Measurements from ENCODE around the gene ATF7IP.
"Not testable (repeated sequence)": the region's sequence is repeated elsewhere in the genome, so short reads cannot be mapped to it uniquely, and the experiment has no call there.

ATF7IP gene

DNA sequence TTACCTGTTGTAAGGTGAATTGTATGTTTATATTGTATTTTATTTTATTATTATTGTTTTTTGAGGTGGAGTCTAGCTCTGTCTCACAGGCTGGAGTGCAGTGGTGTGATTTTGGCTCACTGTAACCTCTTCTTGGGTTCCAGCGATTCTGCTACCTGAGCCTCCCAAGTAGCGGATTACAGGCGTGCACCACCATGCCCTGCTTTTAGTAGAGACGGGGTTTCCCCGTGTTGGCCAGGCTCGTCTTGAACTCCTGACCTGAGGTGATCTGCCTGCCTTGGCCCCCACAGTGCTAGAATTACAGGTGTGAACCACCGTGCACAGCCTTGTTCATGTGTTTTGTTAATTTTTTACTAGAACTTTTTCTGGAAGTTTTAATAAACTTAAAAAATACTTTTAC is 3.8 kb downstream of the ATF7IP start:
- no peak for DNase-seq

GRCh38 chr12:14373217-14373616 is 7.7 kb downstream of the ATF7IP start:
- DNase-seq: no peak

- DNase-seq: no peak
These were observed 14.0 kb downstream of the ATF7IP start for GRCh38 chr12:14379508-14379907.

DNA sequence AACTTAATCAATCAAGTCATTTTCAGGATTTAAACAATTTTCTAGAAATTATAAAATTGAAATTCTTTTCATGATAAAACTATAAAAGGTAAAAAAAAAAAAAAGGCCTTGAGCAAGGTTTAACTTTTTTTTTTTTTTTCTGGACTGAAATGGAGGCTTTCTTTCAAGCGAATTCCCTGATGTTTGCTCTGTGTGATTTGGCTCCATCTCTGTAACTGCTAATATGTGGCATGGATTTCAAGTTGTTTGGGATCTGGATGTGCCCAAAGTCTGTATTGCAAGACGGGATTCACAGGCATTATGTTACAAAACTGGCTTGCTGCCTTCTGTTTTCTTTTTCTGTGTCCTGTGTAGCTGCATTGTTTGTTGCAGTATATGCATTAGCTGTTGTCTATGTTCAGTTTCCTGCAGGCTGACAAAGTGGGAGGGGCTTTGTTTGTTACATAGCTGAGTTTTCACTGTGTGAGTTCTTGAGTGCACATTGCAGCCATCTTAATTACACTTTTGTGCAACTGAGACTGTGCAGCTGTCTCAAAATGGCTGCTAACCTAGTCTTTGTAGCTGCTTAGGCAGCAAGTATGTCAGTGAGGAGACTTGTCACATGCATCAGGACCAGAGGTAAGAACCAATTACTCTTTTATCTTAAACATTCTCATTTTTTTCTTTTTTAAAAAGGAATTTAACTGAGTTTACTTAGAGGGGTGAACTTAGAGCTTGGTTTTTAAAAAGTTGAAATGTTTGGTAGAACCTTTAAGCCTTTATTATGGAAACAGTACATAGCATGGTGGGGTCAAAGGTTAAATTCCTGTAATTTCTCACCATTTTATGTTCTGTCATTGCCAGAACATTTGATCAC is 19.5 kb downstream of the ATF7IP start:
- peak; percentile 89 to 90 for DNase-seq

- DNase-seq: no peak
These were observed 21.9 kb downstream of the ATF7IP start for GRCh38 chr12:14387219-14387871.

- no peak for DNase-seq
These were observed 25.0 kb downstream of the ATF7IP start for GRCh38 chr12:14390449-14390848.

DNA sequence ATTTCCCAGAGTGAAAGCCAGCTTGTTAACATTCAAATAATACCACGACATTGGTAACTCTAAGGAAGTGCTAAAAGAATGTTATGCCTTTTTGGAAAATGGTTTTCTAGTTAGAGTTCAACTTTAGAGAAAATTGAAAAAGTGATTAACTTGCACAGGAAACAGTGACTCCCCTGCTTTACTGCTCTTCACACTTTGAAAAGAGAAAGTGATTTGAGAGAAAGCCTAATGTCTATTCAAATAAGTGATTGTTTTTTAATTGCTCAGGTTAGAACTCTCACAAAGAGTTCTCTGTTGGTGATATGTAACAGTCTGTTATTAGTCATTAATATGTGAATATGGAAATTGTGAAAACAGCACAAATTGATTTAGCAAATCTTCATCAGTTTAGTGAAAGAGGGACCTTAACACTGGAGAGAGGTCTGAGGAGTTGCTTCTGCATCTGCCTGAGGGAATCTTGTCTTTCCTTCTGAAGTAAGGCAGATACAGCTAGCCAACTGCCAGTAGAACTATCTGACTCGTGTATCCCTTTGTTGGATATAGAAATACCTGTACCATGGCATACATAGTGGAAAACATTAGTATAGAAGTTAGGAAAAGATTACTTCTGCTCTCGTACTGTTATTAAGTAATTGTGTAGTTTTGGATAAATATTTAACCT is 25.5 kb downstream of the ATF7IP start:
- no peak for DNase-seq

DNA sequence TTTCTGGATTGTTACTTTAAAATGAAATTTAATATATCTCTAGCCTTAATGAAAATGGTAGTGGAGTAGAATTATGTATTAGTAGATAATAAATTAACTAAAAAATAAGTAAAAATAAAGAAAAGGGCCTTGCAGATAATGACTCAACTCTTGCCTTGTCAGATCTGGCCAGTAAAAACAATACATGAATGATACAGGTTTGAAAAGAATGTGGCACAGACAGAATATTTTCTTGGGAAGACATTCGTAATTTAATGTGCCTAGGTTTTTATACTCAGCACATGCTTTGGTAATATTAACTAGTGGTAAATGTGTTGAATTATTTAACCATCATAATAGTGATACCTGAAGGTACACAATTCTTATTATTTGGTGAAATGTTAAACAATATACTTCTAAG is 28.3 kb downstream of the ATF7IP start:
- no peak for DNase-seq

- DNase-seq: peak; percentile 59 to 85
These were observed 29.0 kb downstream of the ATF7IP start for GRCh38 chr12:14394317-14395073.

GRCh38 chr12:14395074-14395778 is 29.7 kb downstream of the ATF7IP start:
- DNase-seq: no peak

GRCh38 chr12:14396071-14396470 is 30.6 kb downstream of the ATF7IP start:
- no peak for DNase-seq

GRCh38 chr12:14399871-14400270 is 34.4 kb downstream of the ATF7IP start:
- DNase-seq: no peak

DNA sequence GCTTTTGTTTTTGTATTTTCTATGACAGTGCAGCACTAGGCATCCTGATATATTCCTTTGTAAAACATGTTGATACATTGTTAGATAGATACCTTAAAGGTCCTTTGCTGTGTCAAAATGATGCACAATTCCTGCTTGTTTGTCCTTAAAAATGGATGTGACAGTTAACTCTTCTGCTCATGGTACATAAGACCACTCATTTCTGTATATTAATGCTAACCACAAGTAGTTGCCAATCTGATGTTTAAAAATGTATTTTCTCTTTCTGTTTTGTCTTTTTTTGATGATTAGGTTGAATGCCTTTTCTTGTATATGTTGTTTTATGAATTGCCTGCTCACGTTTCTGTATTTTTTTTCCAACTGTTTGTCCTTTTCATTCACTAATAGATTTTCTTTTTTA is 35.1 kb downstream of the ATF7IP start:
- DNase-seq: no peak

- not testable (repeated sequence) for DNase-seq
These were observed 35.8 kb downstream of the ATF7IP start for GRCh38 chr12:14401267-14401666.

- no peak for DNase-seq
These were observed 37.2 kb downstream of the ATF7IP start for GRCh38 chr12:14402697-14403096.

DNA sequence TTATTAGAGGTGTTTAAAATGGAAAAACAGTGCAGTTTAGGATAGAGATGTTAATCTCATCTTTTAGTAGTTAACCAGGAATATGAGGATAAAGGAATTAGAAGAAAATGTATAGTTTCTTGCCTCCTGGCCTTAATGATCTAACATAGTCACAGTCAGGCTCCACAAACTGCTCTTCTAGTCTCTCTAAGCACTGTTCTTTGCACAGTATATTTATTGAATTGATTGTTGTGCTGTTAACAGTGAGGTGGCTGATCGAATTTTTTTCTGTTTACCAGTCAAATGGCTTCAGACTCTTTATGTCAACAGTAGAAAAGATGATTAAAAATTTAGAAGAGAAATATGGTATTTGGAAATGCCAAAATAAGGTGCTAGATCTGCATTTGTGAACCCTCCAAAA is 37.8 kb downstream of the ATF7IP start:
- peak in 1 of 2 experiments; percentile 64 for DNase-seq

GRCh38 chr12:14403711-14404196 is 38.3 kb downstream of the ATF7IP start:
- DNase-seq: peak; percentile 93

DNA sequence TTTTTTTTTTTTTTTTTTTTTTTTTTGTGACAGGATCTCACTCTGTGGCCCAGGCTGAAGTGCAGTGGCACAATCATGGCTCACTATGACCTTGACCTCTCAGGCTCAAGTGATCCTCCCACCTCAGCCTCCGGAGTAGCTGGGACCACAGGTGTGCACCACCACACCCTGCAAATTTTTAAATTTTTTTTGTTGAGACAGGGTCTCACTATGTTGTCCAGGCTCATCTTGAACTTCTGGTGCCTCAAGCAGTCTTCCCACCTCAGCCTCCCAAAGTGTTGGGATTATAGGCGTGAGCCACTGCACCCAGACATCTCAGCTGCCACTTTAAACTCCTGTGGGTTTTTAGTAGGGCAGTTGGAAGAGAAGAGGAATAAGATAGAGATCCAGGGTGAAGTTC is 39.9 kb downstream of the ATF7IP start:
- DNase-seq: not testable (repeated sequence)

DNA sequence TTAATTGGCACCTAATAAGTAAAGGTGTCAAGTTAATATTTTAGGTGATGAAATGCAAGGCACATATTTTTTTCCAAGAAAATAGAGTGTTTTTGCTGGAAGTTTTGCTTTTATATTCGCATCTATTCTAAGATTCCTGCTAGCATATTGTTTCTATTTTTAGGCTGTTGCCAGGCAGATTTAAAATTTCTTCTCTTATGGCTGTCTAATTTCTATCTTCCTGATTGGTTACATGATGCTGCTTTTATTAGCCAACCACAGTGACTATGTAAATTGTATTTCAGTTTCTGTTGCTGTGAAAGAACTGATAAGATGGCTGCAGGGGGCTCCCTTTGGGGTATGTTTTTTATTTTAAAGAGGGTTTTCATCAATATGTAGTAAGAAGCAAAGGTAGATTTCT is 42.7 kb downstream of the ATF7IP start:
- no peak for DNase-seq

DNA sequence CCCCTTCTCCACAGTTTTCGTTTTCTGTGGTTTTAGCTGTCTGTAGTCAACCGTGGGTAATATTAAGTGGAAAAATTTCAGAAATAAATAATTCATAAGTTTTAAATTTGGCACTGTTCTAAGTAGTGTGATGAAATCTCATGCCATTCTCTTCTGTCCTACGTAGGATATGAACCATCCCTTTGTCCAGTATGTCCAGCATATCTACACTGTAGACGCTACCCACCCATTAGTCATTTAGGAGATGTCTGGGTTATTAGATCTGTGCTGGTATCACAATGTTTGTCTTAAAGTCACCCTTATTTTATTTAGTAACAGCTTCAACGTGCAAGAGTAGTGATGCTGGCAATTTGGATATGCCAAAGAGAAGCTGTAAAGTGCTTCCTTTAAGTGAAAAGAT is 44.7 kb downstream of the ATF7IP start:
- DNase-seq: no peak

GRCh38 chr12:14410841-14411569 is 45.5 kb downstream of the ATF7IP start:
- DNase-seq: no peak

DNA sequence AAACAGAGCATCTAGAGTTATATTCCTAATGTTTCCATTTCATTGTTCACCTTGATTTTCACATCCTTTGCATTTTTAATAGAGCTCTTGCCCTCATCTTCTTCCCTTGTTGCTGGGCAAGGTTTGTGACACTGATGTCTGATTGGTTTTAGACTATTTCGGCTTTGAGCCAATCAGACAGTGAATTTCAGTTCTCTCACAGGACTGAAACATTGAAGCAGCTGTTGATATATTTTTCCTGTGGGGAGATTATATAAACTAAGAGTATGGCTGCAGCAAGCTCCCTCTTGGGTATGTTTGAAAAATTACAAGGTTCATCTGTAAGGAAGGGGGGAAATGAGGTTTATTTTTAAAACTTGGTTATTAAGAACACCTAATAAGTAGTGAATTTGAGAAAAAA is 51.2 kb downstream of the ATF7IP start:
- peak in 1 of 2 experiments; percentile 31 for DNase-seq

Data from NCI-H446 (cell line).